GM20431 (cell line): ENCODE measurements around the gene CD3E.

Experiments
- in situ Hi-C: fragments of 300-500 bp; cut with MseI, MboI; formaldehyde crosslinking; loops from one replicate; pipeline ENCODE4 v1.15.0; 2020; ENCODE audit warnings: low sequenced_read_pairs; ENCODE audit not compliant: unreplicated experiment

CD3E gene

DNA sequence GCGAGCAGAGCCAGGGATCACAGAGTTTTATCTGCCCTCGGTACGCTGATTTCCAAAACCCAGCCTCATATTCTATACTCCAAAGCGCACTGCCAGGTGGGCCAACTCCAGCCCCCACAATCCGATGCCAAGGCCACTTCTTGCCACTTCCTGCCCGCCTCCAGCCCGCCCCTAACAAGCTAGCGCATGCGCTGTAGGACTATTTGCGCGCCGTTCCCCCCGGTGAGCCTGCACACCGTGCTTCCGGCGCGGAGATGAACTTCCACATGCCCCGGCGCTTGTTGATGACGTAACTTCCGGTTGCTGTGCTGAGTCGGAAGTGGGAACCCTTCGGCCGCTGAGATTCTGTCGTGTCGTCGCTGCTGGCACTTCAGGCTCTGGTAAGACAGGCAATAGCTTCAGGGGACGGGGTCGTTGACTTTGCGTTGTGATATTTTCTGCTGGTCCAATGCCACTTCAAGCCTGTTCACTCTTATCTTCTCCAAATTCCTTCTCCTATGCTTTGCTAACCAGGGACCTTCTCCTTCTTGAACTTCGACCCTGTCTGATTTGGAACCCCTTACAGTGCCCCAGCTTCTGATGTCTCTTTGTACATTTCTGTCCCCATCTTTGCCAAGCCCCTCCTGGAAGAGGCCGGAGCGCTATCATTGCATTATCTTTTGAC is 54.9 kb downstream of the CD3E start, which contains the start of gene UBE4A:
Gene UBE4A (plus strand): TSS at position 306 of the 664 bp plus-strand sequence. CDS start 5,481 bp downstream, outside the sequence.
- in situ Hi-C loops = loop anchor here (10.0 kb wide), 1 partner anchor 65 kb away; no protein-coding TSS in a partner anchor

DNA sequence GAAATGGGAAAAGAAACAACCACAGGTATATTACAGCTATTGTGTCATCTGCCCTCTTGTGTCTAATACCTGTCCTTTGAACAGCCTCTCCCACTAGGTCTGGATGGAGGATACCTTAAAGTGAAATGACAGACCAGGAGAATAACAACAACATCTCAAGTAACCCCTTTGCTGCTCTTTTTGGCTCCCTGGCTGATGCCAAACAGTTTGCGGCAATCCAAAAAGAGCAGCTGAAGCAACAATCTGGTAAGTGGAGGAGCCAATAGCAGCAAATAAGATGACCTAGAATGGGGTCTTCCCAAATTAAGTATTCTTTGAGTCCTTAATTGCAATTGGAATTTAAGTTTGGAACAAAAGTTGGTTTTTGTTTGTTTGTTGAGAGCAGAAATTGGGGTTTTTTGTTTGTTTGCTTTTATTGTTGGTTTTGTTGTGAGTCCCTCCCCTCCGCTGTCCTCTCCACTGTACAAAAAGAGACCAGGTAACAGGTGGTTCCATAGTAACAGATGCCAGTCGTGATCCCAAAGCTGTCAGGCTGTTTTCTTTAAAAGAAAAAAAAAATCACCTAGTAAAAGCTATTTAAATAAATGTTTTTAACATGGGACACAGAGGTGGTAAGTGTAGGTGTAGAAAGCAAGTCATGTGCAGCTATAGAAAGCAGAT is 60.6 kb downstream of the CD3E start:
- in situ Hi-C loops = no loop called here
